ENCODE data around the gene DAAM1.

DAAM1 gene

DNA sequence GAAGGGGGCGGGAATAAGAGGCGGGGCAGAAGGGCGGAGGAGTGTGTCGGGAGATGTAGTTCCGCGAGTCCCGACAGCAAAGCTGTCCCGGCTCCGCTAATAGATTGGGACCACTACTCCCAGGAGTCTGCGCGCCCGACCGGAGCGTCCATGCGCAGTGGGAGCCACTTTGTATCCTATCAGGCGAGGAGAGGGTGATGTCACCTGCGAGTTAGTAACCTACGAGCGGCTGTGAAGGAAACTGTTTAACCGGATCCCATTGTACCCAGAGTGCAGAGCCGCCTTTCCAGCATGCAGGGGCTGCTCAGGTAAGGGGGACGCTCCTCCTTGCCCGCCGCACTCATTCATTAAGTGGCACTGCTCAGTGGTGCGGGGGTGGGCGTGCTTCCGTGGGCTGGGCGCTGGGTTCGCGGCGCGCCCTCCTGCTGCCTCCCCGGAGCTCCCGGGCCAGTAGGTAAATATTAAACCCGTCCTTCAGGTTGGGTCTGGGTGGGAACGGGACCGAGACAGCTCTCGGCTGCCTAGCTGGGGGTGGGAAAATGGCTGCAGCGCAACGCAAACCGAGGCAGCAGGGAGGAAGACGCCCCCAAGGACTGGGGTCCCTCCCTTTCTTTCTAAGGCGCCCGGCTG is at the start of gene DAAM1:
TSS of gene DAAM1 (plus strand) at position 207 of the 630 bp plus-strand sequence. CDS start 74,811 bp downstream, outside the sequence.
- peak; percentile 93 for DNase-seq (ENCODE audit: low read depth)

DNA sequence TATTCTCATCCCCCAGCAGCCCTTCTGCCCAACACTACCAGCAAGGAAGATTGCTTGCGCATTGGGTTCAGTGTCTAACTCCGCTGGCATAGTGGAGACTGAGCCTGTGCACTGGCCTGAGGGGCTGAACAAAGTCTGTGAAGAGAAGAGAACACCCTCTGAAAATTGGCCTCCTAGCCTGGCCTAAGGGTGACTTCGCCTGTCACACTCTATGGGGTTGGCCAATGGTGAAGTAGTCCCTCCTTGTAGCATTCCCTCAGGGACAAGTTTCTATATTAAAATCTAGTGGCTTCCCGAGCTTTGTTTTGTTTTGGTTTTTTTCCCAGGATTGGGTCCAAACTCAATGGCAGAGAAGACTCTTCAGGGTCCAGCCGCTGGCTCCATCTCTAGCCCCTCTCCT is 49.1 kb upstream of the DAAM1 start:
- no peak for DNase-seq (ENCODE audit: low read depth)

DNA sequence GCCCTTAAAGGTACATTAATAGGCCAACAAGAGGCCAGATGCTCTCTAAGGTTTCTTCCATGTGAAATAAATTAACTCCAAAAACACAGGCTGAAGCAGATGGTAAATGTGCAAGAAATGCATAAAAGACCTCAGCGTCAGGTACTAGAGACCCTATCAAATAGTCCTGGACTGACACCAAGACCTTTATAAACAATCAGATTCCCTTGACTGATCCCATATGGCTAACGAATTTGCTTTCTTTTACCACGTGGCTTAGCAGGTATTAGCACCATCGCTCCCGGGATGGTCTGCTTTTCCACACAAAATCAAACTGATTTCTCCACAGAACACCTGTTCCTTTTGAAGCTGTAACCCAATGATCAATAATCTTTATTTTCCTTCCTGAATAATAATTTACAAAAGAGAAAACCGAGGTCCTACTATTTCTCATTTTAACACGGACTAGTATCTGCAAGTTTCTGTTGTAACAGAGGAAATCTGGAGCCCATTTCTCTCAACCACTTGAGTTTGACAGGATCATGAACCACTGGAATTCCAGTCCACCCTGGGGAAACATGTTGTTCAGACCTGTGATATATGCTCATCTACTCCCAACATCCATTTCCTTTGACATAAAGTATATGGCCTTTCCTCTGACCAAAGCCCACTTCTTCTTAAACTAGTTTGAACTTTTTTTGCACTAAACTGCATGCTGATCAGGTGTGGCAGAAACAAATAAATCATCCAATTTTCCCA is 48.2 kb upstream of the DAAM1 start:
- DNase-seq (ENCODE audit: low read depth) = no peak

GRCh38 chr14:59146484-59146883 is 42.0 kb upstream of the DAAM1 start:
- DNase-seq (ENCODE audit: low read depth) = no peak

GRCh38 chr14:59147007-59147406 is 41.5 kb upstream of the DAAM1 start:
- DNase-seq (ENCODE audit: low read depth) = no peak

GRCh38 chr14:59148334-59148900 is 40.0 kb upstream of the DAAM1 start:
- DNase-seq (ENCODE audit: low read depth) = no peak

DNA sequence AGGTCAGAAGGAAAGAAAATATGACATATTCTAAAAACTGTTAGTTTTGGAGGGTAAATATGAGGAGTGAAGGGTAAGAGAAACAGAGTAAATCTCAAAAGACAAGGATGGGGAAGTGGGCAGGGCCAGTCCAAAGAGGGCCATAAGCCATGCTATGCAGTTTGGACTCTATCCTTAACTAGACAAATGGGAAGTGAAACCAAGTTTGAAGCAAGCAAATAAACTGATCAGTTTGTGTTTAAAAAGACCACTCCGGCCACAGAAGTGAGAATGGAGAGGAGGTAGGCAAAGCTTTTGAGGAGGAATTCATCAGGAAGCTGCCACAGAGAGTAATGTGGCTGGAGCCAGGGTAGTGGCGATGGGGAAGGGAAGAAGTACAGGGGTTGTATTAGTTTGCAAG is 37.5 kb upstream of the DAAM1 start:
- DNase-seq (ENCODE audit: low read depth) = no peak

GRCh38 chr14:59154373-59154772 is 34.1 kb upstream of the DAAM1 start:
- DNase-seq (ENCODE audit: low read depth) = no peak

GRCh38 chr14:59155886-59156285 is 32.6 kb upstream of the DAAM1 start:
- DNase-seq (ENCODE audit: low read depth) = no peak

DNA sequence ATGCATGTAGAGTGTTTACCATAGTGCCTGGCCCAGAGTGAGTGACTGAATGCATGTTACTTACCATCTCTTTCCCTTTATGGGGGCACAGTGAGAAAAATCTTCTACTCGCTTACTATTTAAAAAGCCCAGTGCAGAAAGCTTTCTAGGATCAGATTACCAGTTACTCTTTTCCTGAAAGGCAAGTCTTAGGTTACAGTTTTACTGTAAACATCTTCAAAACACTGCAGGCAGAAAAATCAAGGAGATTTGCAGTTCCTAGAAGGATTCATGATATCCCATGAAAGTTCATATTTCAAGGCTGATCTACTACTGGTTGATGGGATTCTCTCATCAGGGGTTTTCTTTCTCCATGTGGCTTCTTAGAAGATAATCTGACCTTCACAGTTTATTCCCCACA is 29.3 kb upstream of the DAAM1 start:
- DNase-seq (ENCODE audit: low read depth) = no peak

GRCh38 chr14:59160506-59160905 is 28.0 kb upstream of the DAAM1 start:
- no peak for DNase-seq (ENCODE audit: low read depth)

GRCh38 chr14:59161561-59162175 is 26.8 kb upstream of the DAAM1 start:
- peak; percentile 56 for DNase-seq (ENCODE audit: low read depth)

- DNase-seq (ENCODE audit: low read depth) = no peak
These were observed 22.2 kb upstream of the DAAM1 start for GRCh38 chr14:59166258-59166657.

DNA sequence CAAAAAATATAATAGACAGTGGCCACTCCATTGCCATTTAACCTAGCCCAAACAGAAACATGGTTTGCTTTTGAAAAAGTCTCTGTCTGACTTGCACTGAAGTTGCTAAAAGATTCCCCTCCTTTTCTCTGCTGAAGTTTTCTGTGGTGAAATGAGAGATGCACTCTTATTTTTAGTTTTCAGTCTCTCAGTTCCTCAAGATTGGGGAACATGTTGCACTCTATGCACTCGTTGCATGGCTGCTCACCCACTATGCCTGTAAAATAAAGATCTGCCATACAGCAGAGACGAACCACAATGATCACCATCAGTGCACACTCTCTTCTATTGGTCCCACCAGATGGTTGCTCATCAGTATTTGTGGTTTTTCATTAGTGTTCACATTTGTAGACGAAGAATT is 13.1 kb upstream of the DAAM1 start:
- no peak for DNase-seq (ENCODE audit: low read depth)

DNA sequence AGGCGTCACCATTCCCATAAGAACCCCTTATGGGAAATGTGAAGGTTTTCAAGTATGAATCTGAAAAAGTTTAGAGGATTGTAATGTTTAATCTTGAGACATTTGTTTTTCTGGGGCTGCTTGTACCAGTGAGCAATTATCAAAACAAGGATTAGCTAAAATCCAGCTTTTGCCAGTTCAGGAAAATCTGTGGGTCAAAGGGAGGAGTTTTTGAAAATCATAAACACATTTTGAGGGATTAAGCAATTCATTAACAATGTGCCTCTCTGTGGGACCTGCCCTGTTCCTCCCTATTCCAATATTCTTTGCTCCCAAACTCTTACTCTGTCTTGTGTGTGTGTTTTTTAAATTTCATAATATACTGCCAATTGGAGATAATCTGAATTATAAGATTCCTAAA is 11.7 kb upstream of the DAAM1 start:
- no peak for DNase-seq (ENCODE audit: low read depth)

DNA sequence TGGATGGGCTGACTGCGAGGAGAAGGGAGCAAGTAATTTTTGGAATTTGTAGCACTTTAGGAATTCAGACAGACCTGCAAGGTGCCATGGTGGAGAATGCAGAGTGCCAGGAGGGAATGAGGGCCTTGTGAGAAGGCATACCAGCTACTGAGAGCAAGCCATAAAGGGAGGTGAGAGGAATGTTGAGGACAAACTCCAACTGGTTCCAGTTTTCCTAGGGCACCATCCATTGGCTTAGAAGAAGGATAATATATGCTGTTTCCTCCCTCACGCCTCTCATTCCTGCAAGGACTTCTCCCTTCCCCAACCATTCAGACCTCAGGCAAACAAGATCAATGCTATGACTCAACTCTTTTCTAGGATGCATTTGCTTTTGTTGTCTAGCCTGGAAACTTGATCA is 11.2 kb upstream of the DAAM1 start:
- no peak for DNase-seq (ENCODE audit: low read depth)

DNA sequence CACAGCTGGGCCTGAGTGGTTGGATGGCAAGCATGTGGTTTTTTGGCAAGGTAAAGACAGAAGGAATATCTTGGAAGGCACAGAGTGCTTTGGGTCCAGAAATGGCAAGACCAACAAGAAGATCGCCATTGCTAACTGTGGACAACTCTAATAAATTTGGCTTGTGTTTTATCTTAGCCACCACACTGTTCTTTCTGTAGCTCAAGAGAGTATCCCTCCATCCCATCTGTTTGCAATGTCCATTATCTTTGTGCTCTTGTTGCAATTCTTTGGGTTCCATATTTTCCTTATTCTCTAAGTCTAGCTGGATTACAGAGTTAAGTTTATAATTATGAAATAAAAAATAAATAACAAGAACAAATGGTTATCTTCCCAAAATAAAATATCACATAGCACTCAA is 6.7 kb upstream of the DAAM1 start:
- DNase-seq (ENCODE audit: low read depth) = no peak

DNA sequence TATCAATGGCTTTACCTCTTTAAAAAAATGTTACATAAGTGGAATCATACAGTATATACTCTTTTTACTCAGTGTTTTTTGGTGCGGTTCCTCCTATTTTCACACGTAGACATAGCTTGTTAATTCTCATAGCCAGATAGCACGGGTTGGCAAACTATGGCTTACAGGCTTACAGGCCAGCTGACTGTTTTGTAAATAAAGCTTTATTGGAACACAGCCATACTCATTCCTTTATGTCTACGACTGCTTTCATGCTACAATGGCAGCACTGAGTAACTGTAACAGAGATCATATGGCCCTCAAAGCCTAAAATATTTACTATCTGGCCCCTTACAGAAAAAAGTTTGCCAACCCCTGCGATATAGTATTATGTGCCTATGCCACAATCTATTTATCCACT is 5.8 kb upstream of the DAAM1 start:
- no peak for DNase-seq (ENCODE audit: low read depth)

GRCh38 chr14:59183150-59183549 is 5.3 kb upstream of the DAAM1 start:
- DNase-seq (ENCODE audit: low read depth) = no peak

GRCh38 chr14:59184396-59184795 is 4.1 kb upstream of the DAAM1 start:
- no peak for DNase-seq (ENCODE audit: low read depth)

- DNase-seq (ENCODE audit: low read depth) = no peak
These were observed 2.8 kb upstream of the DAAM1 start for GRCh38 chr14:59185676-59186075.

GRCh38 chr14:59186306-59186705 is 2.2 kb upstream of the DAAM1 start:
- no peak for DNase-seq (ENCODE audit: low read depth)

- DNase-seq (ENCODE audit: low read depth) = no peak
These were observed 1.3 kb upstream of the DAAM1 start for GRCh38 chr14:59187118-59187517.

Data from non-pigmented ciliary epithelial cell (primary cell).